ENCODE results near the gene SLC25A39. TPM values are rescaled to one million over a fixed set of nuclear protein-coding genes. Genes with fewer than 3 reads are reported as not detected.

SLC25A39 gene
- polyA plus RNA-seq, 1 of the 3 experiments (the other 2 are of a cell fraction): 131 TPM

GRCh38 chr17:44310188-44310587 is 14.4 kb downstream of the SLC25A39 start (continued):
- TF ChIP-seq ZBTB33 (IDR thresholded peaks at IDR 0.05; ENCODE audit: borderline replicate concordance, low read depth) (no peak), FOXJ3 (CRISPR knock-in tag; IDR thresholded peaks at IDR 0.05) (no peak), ELF1 (IDR thresholded peaks at IDR 0.05) (no peak)

- H3K9me2 ChIP-seq: no peaks in the 10 kb centered on the region
- DNase-seq: no peak
- peak overlapping the region; percentile 80 for H3K4me2 ChIP-seq
- H2AFZ ChIP-seq (ENCODE audit: low read depth): no peak overlapping the region
- no peaks in the 10 kb centered on the region for H3K36me3 ChIP-seq (replicated peaks in 1 of 2; ENCODE audit: control insufficient read depth in 1 of 2, insufficient read depth in 2 of 2, low read length in 1 of 2)
- no peak overlapping the region; a peak in 1 of 4 replicates for H3K27ac ChIP-seq (ENCODE audit: low read depth in 2 of 2, low read length in 1 of 2)
- no peaks in the 10 kb centered on the region for H3K9me3 ChIP-seq
- 39% methylated on average over 4 of the region's 5 CpGs for WGBS (ENCODE audit: low lambda C conversion rate)
- no peaks in the 10 kb centered on the region for H3K27me3 ChIP-seq (ENCODE audit: insufficient read depth)
- H3K4me3 ChIP-seq (ENCODE audit: low read depth in 2 of 2, low read length in 1 of 2): peak overlapping the region; percentile 52 to 60
- H3F3A ChIP-seq (replicated peaks; ENCODE audit: insufficient read depth): no peaks in the 10 kb centered on the region
- H3K9ac ChIP-seq: no peak overlapping the region
- CTCF ChIA-PET: interaction anchor here (0.7 to 5.7 kb wide), 4 partner anchors 15 to 124 kb away, joined by 3 to 37 read pairs (median 4); partner anchors contain the start of genes GRN, SLC25A39 and UBTF
- no peak for TF ChIP-seq ELF1 (IDR thresholded peaks at IDR 0.05)
- H3K79me2 ChIP-seq (ENCODE audit: insufficient read depth): no peaks in the 10 kb centered on the region
- peaks cover 0 to 31% of the 10 kb centered on the region in 2 experiments; a peak in 1 of 4 replicates for H3K4me1 ChIP-seq (ENCODE audit: control insufficient read depth in 1 of 2, insufficient read depth in 2 of 2, low read depth in 1 of 2, low read length in 1 of 2)
- no peaks in the 10 kb centered on the region for H4K20me1 ChIP-seq (ENCODE audit: insufficient read depth)
- POLR2A ChIA-PET: interaction anchor here (1.6 to 4.4 kb wide), 4 partner anchors 10 to 90 kb away, joined by 4 to 34 read pairs (median 22); partner anchors contain the start of gene SLC25A39
These were observed 15.2 kb downstream of the SLC25A39 start for GRCh38 chr17:44309472-44309871.

GRCh38 chr17:44308865-44309264 is 15.8 kb downstream of the SLC25A39 start:
- H3K9ac ChIP-seq: no peak overlapping the region
- POLR2A ChIA-PET: interaction anchor here (1.0 to 4.4 kb wide), 9 partner anchors 11 to 122 kb away, joined by 3 to 34 read pairs (median 4); partner anchors contain the start of genes SLC25A39 and TMUB2
- TF ChIP-seq TEAD4 (IDR thresholded peaks at IDR 0.05; ENCODE audit: borderline replicate concordance, insufficient read depth) (no peak), REST (IDR thresholded peaks at IDR 0.05; ENCODE audit: low read depth, low read length) (no peak), ELF1 (IDR thresholded peaks at IDR 0.05) (no peak), CTCF (IDR thresholded peaks at IDR 0.05) (no peak), POLR2AphosphoS5 (IDR thresholded peaks at IDR 0.05; ENCODE audit: low read depth, low read length) (no peak), YY1 (IDR thresholded peaks at IDR 0.05; ENCODE audit: low read depth) (no peak), GABPA (IDR thresholded peaks at IDR 0.05; ENCODE audit: low read depth) (0 out of 2 replicates have a peak, but pooled peaks have one; percentile 28), MXI1 (IDR thresholded peaks at IDR 0.05; ENCODE audit: low read depth, low read length) (peak; percentile 25; the same call in 1 of the 2 replicates), USF1 (IDR thresholded peaks at IDR 0.05; ENCODE audit: borderline replicate concordance, low read depth) (no peak), JUND (IDR thresholded peaks at IDR 0.05) (no peak), NRF1 (IDR thresholded peaks at IDR 0.05; ENCODE audit: low read depth, low read length) (no peak)
- no peaks in the 10 kb centered on the region for H3K9me2 ChIP-seq
- H3K27me3 ChIP-seq (ENCODE audit: insufficient read depth): no peaks in the 10 kb centered on the region
- peak overlapping the region in 1 of 2 experiments; percentile 79; a peak in 2 of 4 replicates for H3K27ac ChIP-seq (ENCODE audit: low read depth in 2 of 2, low read length in 1 of 2)
- H3K9me3 ChIP-seq: no peaks in the 10 kb centered on the region
- WGBS (ENCODE audit: low lambda C conversion rate): 36% methylated on average over 13 of the region's 15 CpGs
- H3K36me3 ChIP-seq (replicated peaks in 1 of 2; ENCODE audit: control insufficient read depth in 1 of 2, insufficient read depth in 2 of 2, low read length in 1 of 2): no peaks in the 10 kb centered on the region
- DNase-seq: peak; percentile 73
- CTCF ChIA-PET: interaction anchor here (0.7 to 5.7 kb wide), 5 partner anchors 10 to 88 kb away, joined by 3 to 37 read pairs (median 5); partner anchors contain the start of genes GRN, SLC25A39 and UBTF
- H4K20me1 ChIP-seq (ENCODE audit: insufficient read depth): no peaks in the 10 kb centered on the region
- H2AFZ ChIP-seq (ENCODE audit: low read depth): no peak overlapping the region
- H3K79me2 ChIP-seq (ENCODE audit: insufficient read depth): no peaks in the 10 kb centered on the region
- peak overlapping the region; percentile 52 to 60 for H3K4me3 ChIP-seq (ENCODE audit: low read depth in 2 of 2, low read length in 1 of 2)
- no peaks in the 10 kb centered on the region for H3F3A ChIP-seq (replicated peaks; ENCODE audit: insufficient read depth)
- peak overlapping the region; percentile 80 for H3K4me2 ChIP-seq
- peaks cover 0 to 31% of the 10 kb centered on the region in 2 experiments; a peak in 1 of 4 replicates for H3K4me1 ChIP-seq (ENCODE audit: control insufficient read depth in 1 of 2, insufficient read depth in 2 of 2, low read depth in 1 of 2, low read length in 1 of 2)

Data from SK-N-SH (cell line).